BJ (cell line): ENCODE measurements around the gene UGT2B17. TPM values are rescaled to one million over a fixed set of nuclear protein-coding genes. Genes with fewer than 3 reads are reported as not detected.
"Not testable (repeated sequence)": the region's sequence is repeated elsewhere in the genome, so short reads cannot be mapped to it uniquely, and the experiment has no call there.

Experiments used
- CTCF ChIA-PET: fragments of 350-600 bp; formaldehyde crosslinking; extraction: SDS; loops from one replicate; lab custom pipeline; 2021; ENCODE audit warnings: antibody characterized with exemption, inconsistent platforms; lab: Yijun Ruan, JAX
- POLR2A ChIA-PET: fragments of 300-600 bp; sonication (Branson Sonifier 250); formaldehyde crosslinking; extraction: SDS; loops from one replicate; lab custom pipeline; 2021; ENCODE audit warnings: antibody characterized with exemption; lab: Charles Lee
- DNase-seq: peaks from one replicate; pipeline ENCODE4 v3.0.0-alpha.2; 2011; ENCODE audit warnings: low read depth
- H3K27me3 ChIP-seq: 2 replicates; pipeline ENCODE4 v1.6.0; 2011; ENCODE audit warnings: low read length; ENCODE audit not compliant: control insufficient read depth, insufficient read depth
- H3K36me3 ChIP-seq: 2 replicates; pipeline ENCODE4 v1.5.1; 2011; ENCODE audit warnings: low read length; ENCODE audit not compliant: control insufficient read depth, insufficient read depth
- H3K4me3 ChIP-seq: 2 replicates; pipeline ENCODE4 v1.5.1; 2011; ENCODE audit warnings: low read depth, mild to moderate bottlenecking, control low read depth, low read length
- CTCF ChIP-seq: IDR thresholded peaks from 2 replicates; pipeline ENCODE4 v1.5.1; 2011; ENCODE audit warnings: low read depth, mild to moderate bottlenecking, control low read depth, inconsistent platforms, low read length, moderate library complexity; ENCODE audit not compliant: insufficient read depth
- polyA plus RNA-seq: library from polyadenylated mRNA; depleted of rRNA; stranded (reverse); fragments of >200 nt; gene quantifications from 2 replicates; pipeline ENCODE4 v1.2.3, GENCODE V29; 2011

The UGT2B17 gene
- polyA plus RNA-seq, 1 experiment = not detected

GRCh38 chr4:68520985-68521384 is 55.1 kb downstream of the UGT2B17 start:
- H3K36me3 ChIP-seq = no peaks in the 10 kb centered on the region
- H3K4me3 ChIP-seq = no peak overlapping the region
- CTCF ChIA-PET = no interaction called here
- DNase-seq = no peak
- no peak for TF ChIP-seq CTCF
- no peaks in the 10 kb centered on the region for H3K27me3 ChIP-seq
- POLR2A ChIA-PET = no interaction called here

- H3K4me3 ChIP-seq = no peak overlapping the region
- no peak for TF ChIP-seq CTCF
- H3K36me3 ChIP-seq = no peaks in the 10 kb centered on the region
- ChIA-PET CTCF (no interaction called here), POLR2A (no interaction called here)
- DNase-seq = no peak
- no peaks in the 10 kb centered on the region for H3K27me3 ChIP-seq
These were observed 57.2 kb downstream of the UGT2B17 start for GRCh38 chr4:68518889-68519288.

- DNase-seq, CTCF ChIA-PET, H3K27me3 ChIP-seq, POLR2A ChIA-PET, H3K4me3 ChIP-seq, H3K36me3 ChIP-seq: not testable (repeated sequence)
These were observed 70.7 kb downstream of the UGT2B17 start for GRCh38 chr4:68505452-68505851.

- POLR2A ChIA-PET, DNase-seq, H3K36me3 ChIP-seq, H3K27me3 ChIP-seq, CTCF ChIA-PET, H3K4me3 ChIP-seq: not testable (repeated sequence)
These were observed 71.3 kb downstream of the UGT2B17 start for GRCh38 chr4:68504836-68505235.

GRCh38 chr4:68503462-68503861 is 72.7 kb downstream of the UGT2B17 start:
- POLR2A ChIA-PET, H3K4me3 ChIP-seq, H3K36me3 ChIP-seq, H3K27me3 ChIP-seq, DNase-seq, CTCF ChIA-PET: not testable (repeated sequence)

GRCh38 chr4:68499021-68499420 is 77.1 kb downstream of the UGT2B17 start:
- no peaks in the 10 kb centered on the region for H3K27me3 ChIP-seq
- no peak for TF ChIP-seq CTCF
- POLR2A ChIA-PET = no interaction called here
- CTCF ChIA-PET = interaction anchor here (0.7 to 2.2 kb wide), 6 partner anchors 9 to 120 kb away, joined by 3 to 10 read pairs (median 4); no protein-coding TSS in a partner anchor
- H3K36me3 ChIP-seq = no peaks in the 10 kb centered on the region
- DNase-seq = no peak
- H3K4me3 ChIP-seq = no peak overlapping the region

- ChIA-PET CTCF (interaction anchor here (0.6 to 2.2 kb wide), 9 partner anchors 8 to 660 kb away, joined by 3 to 10 read pairs (median 3); no protein-coding TSS in a partner anchor), POLR2A (no interaction called here)
- TF ChIP-seq CTCF = peak; percentile 86
- Histone ChIP-seq H3K27me3 (no peaks in the 10 kb centered on the region), H3K4me3 (no peak overlapping the region), H3K36me3 (no peaks in the 10 kb centered on the region)
- peak; percentile 9 for DNase-seq
These were observed 77.6 kb downstream of the UGT2B17 start for GRCh38 chr4:68498413-68499007.
